Measurements from ENCODE around the gene SLC15A3.

Gene SLC15A3

GRCh38 chr11:60934124-60934789, 17.7 kb downstream of the SLC15A3 start:
- Histone ChIP-seq H3K4me3 (ENCODE audit: low read depth in 1 of 5, low read length in 5 of 5) (no peak overlapping the region), H3K27ac (ENCODE audit: low read depth, low read length) (no peak overlapping the region), H3K9me3 (ENCODE audit: control insufficient read depth in 5 of 5, low read length in 5 of 5) (no peaks in the 10 kb centered on the region), H3K9ac (ENCODE audit: low read length in 5 of 5) (no peak overlapping the region), H3K27me3 (ENCODE audit: control insufficient read depth in 5 of 5, insufficient read depth in 4 of 5, low read length in 5 of 5) (peaks cover 0 to 5% (median 0%) of the 10 kb centered on the region in 5 donors), H3K4me1 (ENCODE audit: control insufficient read depth in 5 of 5, insufficient read depth in 5 of 5, low read length in 5 of 5) (peaks cover 0 to 20% (median 3%) of the 10 kb centered on the region in 5 donors), H3K36me3 (ENCODE audit: control insufficient read depth in 5 of 5, insufficient read depth in 5 of 5, low read length in 5 of 5) (peaks cover 0 to 35% (median 8%) of the 10 kb centered on the region in 5 donors)

GRCh38 chr11:60933416-60934123, 18.4 kb downstream of the SLC15A3 start:
- Histone ChIP-seq H3K4me1 (ENCODE audit: control insufficient read depth in 5 of 5, insufficient read depth in 5 of 5, low read length in 5 of 5) (peaks cover 0 to 20% (median 3%) of the 10 kb centered on the region in 5 donors), H3K27ac (ENCODE audit: low read depth, low read length) (no peak overlapping the region), H3K27me3 (ENCODE audit: control insufficient read depth in 5 of 5, insufficient read depth in 4 of 5, low read length in 5 of 5) (peaks cover 0 to 5% (median 0%) of the 10 kb centered on the region in 5 donors), H3K36me3 (ENCODE audit: control insufficient read depth in 5 of 5, insufficient read depth in 5 of 5, low read length in 5 of 5) (peaks cover 0 to 28% (median 2%) of the 10 kb centered on the region in 5 donors), H3K4me3 (ENCODE audit: low read depth in 1 of 5, low read length in 5 of 5) (no peak overlapping the region), H3K9me3 (ENCODE audit: control insufficient read depth in 5 of 5, low read length in 5 of 5) (no peaks in the 10 kb centered on the region), H3K9ac (ENCODE audit: low read length in 5 of 5) (no peak overlapping the region)

- H3K9ac ChIP-seq (ENCODE audit: low read length in 5 of 5) = no peak overlapping the region
- peaks cover 0 to 5% (median 0%) of the 10 kb centered on the region in 5 donors for H3K27me3 ChIP-seq (ENCODE audit: control insufficient read depth in 5 of 5, insufficient read depth in 4 of 5, low read length in 5 of 5)
- no peaks in the 10 kb centered on the region for H3K9me3 ChIP-seq (ENCODE audit: control insufficient read depth in 5 of 5, low read length in 5 of 5)
- peaks cover 0 to 19% (median 3%) of the 10 kb centered on the region in 5 donors for H3K4me1 ChIP-seq (ENCODE audit: control insufficient read depth in 5 of 5, insufficient read depth in 5 of 5, low read length in 5 of 5)
- no peak overlapping the region for H3K27ac ChIP-seq (ENCODE audit: low read depth, low read length)
- H3K4me3 ChIP-seq (ENCODE audit: low read depth in 1 of 5, low read length in 5 of 5) = no peak overlapping the region
- peaks cover 0 to 20% (median 0%) of the 10 kb centered on the region in 5 donors for H3K36me3 ChIP-seq (ENCODE audit: control insufficient read depth in 5 of 5, insufficient read depth in 5 of 5, low read length in 5 of 5)
Observed at GRCh38 chr11:60932605-60933356, 19.2 kb downstream of the SLC15A3 start.

- H3K4me3 ChIP-seq (ENCODE audit: low read depth in 1 of 5, low read length in 5 of 5) = no peak overlapping the region
- peaks cover 0 to 5% (median 2%) of the 10 kb centered on the region in 5 donors for H3K27me3 ChIP-seq (ENCODE audit: control insufficient read depth in 5 of 5, insufficient read depth in 4 of 5, low read length in 5 of 5)
- H3K4me1 ChIP-seq (ENCODE audit: control insufficient read depth in 5 of 5, insufficient read depth in 5 of 5, low read length in 5 of 5) = peaks cover 0 to 10% (median 3%) of the 10 kb centered on the region in 5 donors
- peaks cover 0 to 12% (median 0%) of the 10 kb centered on the region in 5 donors for H3K36me3 ChIP-seq (ENCODE audit: control insufficient read depth in 5 of 5, insufficient read depth in 5 of 5, low read length in 5 of 5)
- H3K9me3 ChIP-seq (ENCODE audit: control insufficient read depth in 5 of 5, low read length in 5 of 5) = no peaks in the 10 kb centered on the region
- no peak overlapping the region for H3K9ac ChIP-seq (ENCODE audit: low read length in 5 of 5)
- no peak overlapping the region for H3K27ac ChIP-seq (ENCODE audit: low read depth, low read length)
Observed at GRCh38 chr11:60931917-60932316, 20.1 kb downstream of the SLC15A3 start.

GRCh38 chr11:60930394-60930793, 21.6 kb downstream of the SLC15A3 start:
- peaks cover 2 to 8% (median 6%) of the 10 kb centered on the region in 5 donors for H3K27me3 ChIP-seq (ENCODE audit: control insufficient read depth in 5 of 5, insufficient read depth in 4 of 5, low read length in 5 of 5)
- H3K36me3 ChIP-seq (ENCODE audit: control insufficient read depth in 5 of 5, insufficient read depth in 5 of 5, low read length in 5 of 5) = no peaks in the 10 kb centered on the region
- H3K27ac ChIP-seq (ENCODE audit: low read depth, low read length) = no peak overlapping the region
- peaks cover 0 to 4% (median under 1%) of the 10 kb centered on the region in 5 donors for H3K4me1 ChIP-seq (ENCODE audit: control insufficient read depth in 5 of 5, insufficient read depth in 5 of 5, low read length in 5 of 5)
- H3K9ac ChIP-seq (ENCODE audit: low read length in 5 of 5) = no peak overlapping the region
- no peaks in the 10 kb centered on the region for H3K9me3 ChIP-seq (ENCODE audit: control insufficient read depth in 5 of 5, low read length in 5 of 5)
- H3K4me3 ChIP-seq (ENCODE audit: low read depth in 1 of 5, low read length in 5 of 5) = no peak overlapping the region

- Histone ChIP-seq H3K36me3 (ENCODE audit: control insufficient read depth in 5 of 5, insufficient read depth in 5 of 5, low read length in 5 of 5) (no peaks in the 10 kb centered on the region), H3K27me3 (ENCODE audit: control insufficient read depth in 5 of 5, insufficient read depth in 4 of 5, low read length in 5 of 5) (peaks cover 9 to 13% (median 11%) of the 10 kb centered on the region in 5 donors), H3K9ac (ENCODE audit: low read length in 5 of 5) (no peak overlapping the region)
Observed at GRCh38 chr11:60929764-60930163, 22.2 kb downstream of the SLC15A3 start.

GRCh38 chr11:60928563-60929001, 23.4 kb downstream of the SLC15A3 start:
- Histone ChIP-seq H3K4me1 (ENCODE audit: control insufficient read depth in 5 of 5, insufficient read depth in 5 of 5, low read length in 5 of 5) (peaks cover 0 to 20% (median 16%) of the 10 kb centered on the region in 5 donors), H3K9me3 (ENCODE audit: control insufficient read depth in 5 of 5, low read length in 5 of 5) (no peaks in the 10 kb centered on the region), H3K36me3 (ENCODE audit: control insufficient read depth in 5 of 5, insufficient read depth in 5 of 5, low read length in 5 of 5) (peaks cover 0 to under 1% (median 0%) of the 10 kb centered on the region in 5 donors), H3K27ac (ENCODE audit: low read depth, low read length) (no peak overlapping the region), H3K27me3 (ENCODE audit: control insufficient read depth in 5 of 5, insufficient read depth in 4 of 5, low read length in 5 of 5) (peaks cover 9 to 17% (median 13%) of the 10 kb centered on the region in 5 donors), H3K4me3 (ENCODE audit: low read depth in 1 of 5, low read length in 5 of 5) (no peak overlapping the region), H3K9ac (ENCODE audit: low read length in 5 of 5) (no peak overlapping the region)

More at GRCh38 chr11:60929764-60930163, 22.2 kb downstream of the SLC15A3 start:
- H3K9me3 ChIP-seq (ENCODE audit: control insufficient read depth in 5 of 5, low read length in 5 of 5) = no peaks in the 10 kb centered on the region
- H3K27ac ChIP-seq (ENCODE audit: low read depth, low read length) = no peak overlapping the region
- peaks cover 0 to 10% (median 6%) of the 10 kb centered on the region in 5 donors for H3K4me1 ChIP-seq (ENCODE audit: control insufficient read depth in 5 of 5, insufficient read depth in 5 of 5, low read length in 5 of 5)
- H3K4me3 ChIP-seq (ENCODE audit: low read depth in 1 of 5, low read length in 5 of 5) = no peak overlapping the region

- H3K9me3 ChIP-seq (ENCODE audit: control insufficient read depth in 5 of 5, low read length in 5 of 5) = no peaks in the 10 kb centered on the region
- peaks cover 9 to 17% (median 13%) of the 10 kb centered on the region in 5 donors for H3K27me3 ChIP-seq (ENCODE audit: control insufficient read depth in 5 of 5, insufficient read depth in 4 of 5, low read length in 5 of 5)
- no peak overlapping the region for H3K4me3 ChIP-seq (ENCODE audit: low read depth in 1 of 5, low read length in 5 of 5)
- H3K36me3 ChIP-seq (ENCODE audit: control insufficient read depth in 5 of 5, insufficient read depth in 5 of 5, low read length in 5 of 5) = peaks cover 0 to 10% (median 5%) of the 10 kb centered on the region in 5 donors
- no peak overlapping the region for H3K9ac ChIP-seq (ENCODE audit: low read length in 5 of 5)
- H3K4me1 ChIP-seq (ENCODE audit: control insufficient read depth in 5 of 5, insufficient read depth in 5 of 5, low read length in 5 of 5) = peaks cover 0 to 23% (median 17%) of the 10 kb centered on the region in 5 donors
- H3K27ac ChIP-seq (ENCODE audit: low read depth, low read length) = no peak overlapping the region
Observed at GRCh38 chr11:60927600-60927999, 24.4 kb downstream of the SLC15A3 start.

- H3K4me3 ChIP-seq (ENCODE audit: low read depth in 1 of 5, low read length in 5 of 5) = no peak overlapping the region
- H3K27me3 ChIP-seq (ENCODE audit: control insufficient read depth in 5 of 5, insufficient read depth in 4 of 5, low read length in 5 of 5) = peaks cover 9 to 17% (median 13%) of the 10 kb centered on the region in 5 donors
- H3K27ac ChIP-seq (ENCODE audit: low read depth, low read length) = no peak overlapping the region
- H3K4me1 ChIP-seq (ENCODE audit: control insufficient read depth in 5 of 5, insufficient read depth in 5 of 5, low read length in 5 of 5) = peaks cover 0 to 23% (median 17%) of the 10 kb centered on the region in 5 donors
- H3K36me3 ChIP-seq (ENCODE audit: control insufficient read depth in 5 of 5, insufficient read depth in 5 of 5, low read length in 5 of 5) = peaks cover 0 to 15% (median 9%) of the 10 kb centered on the region in 5 donors
- H3K9me3 ChIP-seq (ENCODE audit: control insufficient read depth in 5 of 5, low read length in 5 of 5) = no peaks in the 10 kb centered on the region
- no peak overlapping the region for H3K9ac ChIP-seq (ENCODE audit: low read length in 5 of 5)
Observed at GRCh38 chr11:60927061-60927592, 24.8 kb downstream of the SLC15A3 start.

Data from subcutaneous abdominal adipose tissue (tissue), 5 donors.